Tibial nerve (tissue), 4 donors: Measurements from ENCODE around the gene MMP14. TPM values are rescaled to one million over a fixed set of nuclear protein-coding genes. Genes with fewer than 3 reads are reported as not detected.
"Not testable (repeated sequence)": the region's sequence is repeated elsewhere in the genome, so short reads cannot be mapped to it uniquely, and the experiment has no call there.

Experiments used
- DNase-seq, 2 donors: peaks; one replicate each; pipeline ENCODE4 v3.0.0-alpha.2; 2019; ENCODE audit warnings: low spot score in 2 of 2
- H3K27ac ChIP-seq, 4 donors: fragments of 200-600 bp; sonication (generic) in 3 of 4; one replicate each; pipeline ENCODE4 v1.5.1; 2017 to 2019; ENCODE audit warnings: mild to moderate bottlenecking in 1 of 4
- H3K27me3 ChIP-seq, 2 donors: fragments of 200-600 bp; sonication (generic) in 1 of 2; one replicate each; pipeline versions ENCODE4 v1.5.1 to v1.6.0; 2017 to 2019
- H3K36me3 ChIP-seq, 3 donors: fragments of 200-600 bp; sonication (generic); one replicate each; pipeline ENCODE4 v1.5.1; 2018 to 2019
- H3K4me1 ChIP-seq, 4 donors: fragments of 200-600 bp; sonication (generic) in 3 of 4; one replicate each; pipeline ENCODE4 v1.5.1; 2017 to 2019
- H3K4me3 ChIP-seq, 4 donors: fragments of 200-600 bp; sonication (generic) in 3 of 4; one replicate each; pipeline ENCODE4 v1.5.1; 2017 to 2019; ENCODE audit warnings: mild to moderate bottlenecking in 1 of 4, moderate library complexity in 1 of 4
- H3K9me3 ChIP-seq, 4 donors: fragments of 200-600 bp; sonication (generic) in 3 of 4; one replicate each; pipeline ENCODE4 v1.5.1; 2017 to 2019
- EP300 ChIP-seq, 2 donors: sonication (generic); formaldehyde crosslinking; IDR thresholded peaks; one replicate each; pipeline ENCODE4 v1.6.1; 2017; ENCODE audit warnings: antibody characterized with exemption in 2 of 2, mild to moderate bottlenecking in 1 of 2
- POLR2A ChIP-seq, 2 donors: fragments of 450-650 bp; IDR thresholded peaks; one replicate each; pipeline ENCODE4 v1.6.1; 2017; ENCODE audit warnings: antibody characterized with exemption in 2 of 2, mild to moderate bottlenecking in 2 of 2, moderate library complexity in 2 of 2
- WGBS, 2 donors: methylation state at CpG; one replicate each; pipeline ENCODE4 v1.1.5; 2018; 5-methylcytosine and 5-hydroxymethylcytosine counted together
- total RNA-seq, 4 donors: library from RNA; depleted of rRNA; stranded (reverse); fragments of >200 nt; gene quantifications; one replicate each; pipeline ENCODE4 v1.1.0, GENCODE V29; 2016
- TF ChIP-seq, protein P1 (sequence below), 5 experiments: fragments of 200-600 bp in 3 of 5; fragments of 450-650 bp in 2 of 5; sonication (generic) in 3 of 5; IDR thresholded peaks; one replicate each; pipeline ENCODE4 v1.5.1; 2016 to 2019; ENCODE audit warnings: antibody characterized with exemption in 5 of 5, mild to moderate bottlenecking in 3 of 5, moderate library complexity in 2 of 5

Gene MMP14
- total RNA-seq, 4 donors from 2014 or later, result 101 to 222 (median 145) TPM

DNA sequence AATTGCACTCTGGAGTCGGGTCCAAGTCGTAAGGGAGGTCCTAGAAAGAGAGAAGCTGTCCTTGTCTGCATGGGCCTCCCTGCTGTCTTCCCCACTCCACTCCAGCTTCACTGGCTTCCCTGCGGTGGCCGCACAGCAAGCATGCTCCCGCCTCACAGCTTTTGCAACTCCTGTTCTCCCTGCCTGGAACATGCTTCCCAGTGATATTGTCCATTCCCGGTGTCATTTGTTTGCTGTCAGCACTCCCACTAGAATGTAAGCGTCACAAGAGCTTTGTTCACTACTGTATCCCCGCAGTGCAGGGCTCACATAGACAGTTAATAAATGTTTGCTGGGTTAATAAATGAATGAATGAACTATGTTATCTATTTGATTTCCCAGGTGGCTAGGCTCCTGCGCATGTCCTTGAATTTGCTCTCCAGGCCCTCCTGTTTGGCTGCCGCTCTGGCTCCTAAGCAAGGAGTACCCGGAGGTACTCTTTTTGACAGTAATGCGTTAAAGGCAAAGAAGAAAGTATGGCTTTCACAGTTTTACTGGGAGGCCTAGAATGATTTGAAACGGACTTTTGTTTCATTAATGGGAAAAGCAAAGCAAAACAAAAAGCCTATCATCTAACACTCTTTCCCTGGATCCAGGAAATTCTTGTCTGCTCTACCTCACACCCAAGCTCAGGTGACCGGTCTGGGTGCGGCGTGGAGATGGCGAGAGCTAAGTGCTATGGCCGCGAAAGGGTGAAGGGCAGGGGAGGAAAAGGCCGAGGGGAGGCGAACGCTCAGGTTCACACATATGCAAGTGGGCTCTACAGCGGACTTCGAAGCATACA lies 15.0 kb upstream of the MMP14 start:
- Histone ChIP-seq H3K4me1 (peaks cover 0 to 44% (median 13%) of the 10 kb centered on the region in 4 donors), H3K36me3 (no peaks in the 10 kb centered on the region), H3K27ac (peak overlapping the region in 1 of 4 donors; percentile 82), H3K4me3 (no peak overlapping the region), H3K9me3 (no peaks in the 10 kb centered on the region), H3K27me3 (no peaks in the 10 kb centered on the region)
- WGBS, 2 donors, result 73 to 76% methylated on average over 24 of the region's 24 CpGs
- TF ChIP-seq, protein P1, sequence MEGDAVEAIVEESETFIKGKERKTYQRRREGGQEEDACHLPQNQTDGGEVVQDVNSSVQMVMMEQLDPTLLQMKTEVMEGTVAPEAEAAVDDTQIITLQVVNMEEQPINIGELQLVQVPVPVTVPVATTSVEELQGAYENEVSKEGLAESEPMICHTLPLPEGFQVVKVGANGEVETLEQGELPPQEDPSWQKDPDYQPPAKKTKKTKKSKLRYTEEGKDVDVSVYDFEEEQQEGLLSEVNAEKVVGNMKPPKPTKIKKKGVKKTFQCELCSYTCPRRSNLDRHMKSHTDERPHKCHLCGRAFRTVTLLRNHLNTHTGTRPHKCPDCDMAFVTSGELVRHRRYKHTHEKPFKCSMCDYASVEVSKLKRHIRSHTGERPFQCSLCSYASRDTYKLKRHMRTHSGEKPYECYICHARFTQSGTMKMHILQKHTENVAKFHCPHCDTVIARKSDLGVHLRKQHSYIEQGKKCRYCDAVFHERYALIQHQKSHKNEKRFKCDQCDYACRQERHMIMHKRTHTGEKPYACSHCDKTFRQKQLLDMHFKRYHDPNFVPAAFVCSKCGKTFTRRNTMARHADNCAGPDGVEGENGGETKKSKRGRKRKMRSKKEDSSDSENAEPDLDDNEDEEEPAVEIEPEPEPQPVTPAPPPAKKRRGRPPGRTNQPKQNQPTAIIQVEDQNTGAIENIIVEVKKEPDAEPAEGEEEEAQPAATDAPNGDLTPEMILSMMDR (IDR thresholded peaks at IDR 0.05), result no peak
- TF ChIP-seq POLR2A (IDR thresholded peaks at IDR 0.05) (no peak), EP300 (IDR thresholded peaks at IDR 0.05) (no peak)
- no peak for DNase-seq

DNA sequence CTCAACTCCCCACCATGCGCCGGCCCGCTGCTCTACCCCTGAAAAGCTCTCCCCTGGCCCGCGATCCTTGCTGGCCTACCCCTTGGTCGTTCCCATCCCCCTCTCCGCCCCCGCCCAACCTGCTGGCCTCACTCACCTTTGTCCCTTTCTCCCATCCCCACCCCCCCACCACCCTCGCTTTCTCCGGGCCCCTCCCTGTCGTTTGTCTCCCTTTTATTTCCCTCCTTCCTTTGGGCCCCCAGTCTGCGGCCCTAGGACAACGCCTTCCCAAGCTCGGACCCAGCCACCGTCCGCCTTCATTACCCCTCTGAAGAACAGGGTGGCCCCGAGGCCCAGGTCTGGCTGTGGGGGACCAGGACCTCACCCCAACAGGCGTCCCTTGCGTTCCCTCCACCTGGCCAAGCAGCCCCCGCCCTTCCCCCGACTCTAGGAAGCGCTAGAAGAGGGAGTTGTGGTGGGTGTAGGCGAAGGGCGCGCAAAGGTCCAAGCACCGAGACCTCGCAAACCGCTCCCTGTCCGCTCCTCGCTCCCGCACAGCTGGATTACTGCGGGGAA lies 14.3 kb upstream of the MMP14 start:
- Histone ChIP-seq H3K4me1 (peaks cover 0 to 44% (median 13%) of the 10 kb centered on the region in 4 donors), H3K36me3 (no peaks in the 10 kb centered on the region), H3K27me3 (no peaks in the 10 kb centered on the region), H3K27ac (peak overlapping the region in 3 of 4 donors; percentile 58 to 82 (median 74)), H3K9me3 (no peaks in the 10 kb centered on the region), H3K4me3 (peak overlapping the region; percentile 14 to 58 (median 40))
- WGBS, 2 donors, result 38 to 41% methylated on average over 32 of the region's 32 CpGs
- DNase-seq, result no peak
- TF ChIP-seq POLR2A (IDR thresholded peaks at IDR 0.05), result no peak
- TF ChIP-seq EP300 (IDR thresholded peaks at IDR 0.05), result no peak
- TF ChIP-seq, protein P1 (IDR thresholded peaks at IDR 0.05), result no peak

DNA sequence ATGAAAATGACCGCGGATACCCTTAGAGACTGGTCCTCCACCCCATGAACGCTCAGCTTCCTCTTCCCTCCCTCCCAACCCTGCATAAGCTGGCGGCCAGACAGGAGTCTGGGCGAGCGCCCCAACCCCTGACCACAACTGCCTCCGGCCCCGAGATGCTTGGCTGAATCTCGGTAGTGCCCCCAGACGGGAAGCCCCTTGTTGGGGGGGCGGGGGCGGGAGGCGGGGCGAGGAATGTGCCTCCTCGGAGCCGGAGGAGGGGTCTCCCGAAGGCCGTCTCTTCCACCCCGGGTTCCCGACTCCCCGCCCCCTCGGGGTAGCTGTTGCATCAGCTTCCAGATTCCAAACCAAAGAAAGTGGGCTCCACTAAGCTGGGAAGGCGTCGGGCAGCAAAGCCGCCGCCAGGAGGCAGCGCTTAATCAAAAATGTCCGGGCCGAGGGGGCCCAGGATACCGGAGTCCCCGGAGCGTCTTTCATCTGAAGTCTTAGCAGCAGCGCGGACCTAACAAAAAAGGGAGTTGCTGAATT lies 13.8 kb upstream of the MMP14 start:
- peak; percentile 56 to 69 for DNase-seq
- Histone ChIP-seq H3K4me3 (peak overlapping the region; percentile 14 to 58 (median 40)), H3K27me3 (no peaks in the 10 kb centered on the region), H3K36me3 (no peaks in the 10 kb centered on the region), H3K9me3 (no peaks in the 10 kb centered on the region), H3K27ac (peak overlapping the region in 3 of 4 donors; percentile 58 to 82 (median 74)), H3K4me1 (peaks cover 0 to 44% (median 13%) of the 10 kb centered on the region in 4 donors)
- TF ChIP-seq POLR2A (IDR thresholded peaks at IDR 0.05) (no peak), EP300 (IDR thresholded peaks at IDR 0.05) (peak; percentile 30 to 51)
- TF ChIP-seq, protein P1 (IDR thresholded peaks at IDR 0.05), result peak; percentile 73 to 95 (median 87)
- whole genome bisulfite sequencing, 2 donors, result 0 to 2% methylated on average over 31 to 33 of the region's 34 CpGs

DNA sequence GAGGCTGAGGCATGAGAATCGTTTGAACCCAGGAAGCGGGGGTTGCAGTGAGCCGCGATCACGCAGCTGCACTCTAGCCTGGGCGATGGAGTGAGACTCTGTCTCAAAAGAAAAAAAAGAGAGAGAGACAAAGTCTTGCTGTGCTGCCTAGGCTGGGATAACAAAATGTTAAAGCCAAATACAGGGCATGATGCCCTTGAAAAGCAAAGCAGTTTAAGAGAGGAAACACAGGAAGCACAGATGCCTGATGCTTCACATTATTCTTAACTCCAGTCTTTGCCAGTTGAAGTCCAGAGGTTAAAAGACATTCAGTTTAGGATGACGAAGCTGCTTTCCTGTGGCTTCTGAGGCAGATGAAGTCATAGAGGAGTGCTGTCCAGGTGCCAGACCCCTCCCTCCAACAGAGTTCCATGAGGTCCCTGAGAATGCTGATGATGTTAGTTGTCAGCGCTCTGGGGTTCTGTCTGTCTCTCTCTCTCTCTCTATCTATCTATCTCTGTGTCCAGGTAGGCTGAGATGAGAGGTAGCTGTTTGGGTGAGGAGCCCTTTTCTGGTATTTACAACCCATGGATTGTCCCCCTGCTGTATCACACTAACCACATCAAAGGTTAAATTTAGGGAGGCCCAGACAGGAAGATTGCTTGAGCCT lies 11.6 kb upstream of the MMP14 start:
- Histone ChIP-seq H3K4me1 (peaks cover 0 to 35% (median 5%) of the 10 kb centered on the region in 4 donors), H3K36me3 (no peaks in the 10 kb centered on the region), H3K9me3 (no peaks in the 10 kb centered on the region), H3K4me3 (no peak overlapping the region), H3K27ac (no peak overlapping the region), H3K27me3 (no peaks in the 10 kb centered on the region)
- DNase-seq, result no peak
- no peak for TF ChIP-seq POLR2A (IDR thresholded peaks at IDR 0.05)
- TF ChIP-seq, protein P1 (IDR thresholded peaks at IDR 0.05), result no peak
- no peak for TF ChIP-seq EP300 (IDR thresholded peaks at IDR 0.05)
- 46 to 47% methylated on average over 8 of the region's 8 CpGs for WGBS, 2 donors

DNA sequence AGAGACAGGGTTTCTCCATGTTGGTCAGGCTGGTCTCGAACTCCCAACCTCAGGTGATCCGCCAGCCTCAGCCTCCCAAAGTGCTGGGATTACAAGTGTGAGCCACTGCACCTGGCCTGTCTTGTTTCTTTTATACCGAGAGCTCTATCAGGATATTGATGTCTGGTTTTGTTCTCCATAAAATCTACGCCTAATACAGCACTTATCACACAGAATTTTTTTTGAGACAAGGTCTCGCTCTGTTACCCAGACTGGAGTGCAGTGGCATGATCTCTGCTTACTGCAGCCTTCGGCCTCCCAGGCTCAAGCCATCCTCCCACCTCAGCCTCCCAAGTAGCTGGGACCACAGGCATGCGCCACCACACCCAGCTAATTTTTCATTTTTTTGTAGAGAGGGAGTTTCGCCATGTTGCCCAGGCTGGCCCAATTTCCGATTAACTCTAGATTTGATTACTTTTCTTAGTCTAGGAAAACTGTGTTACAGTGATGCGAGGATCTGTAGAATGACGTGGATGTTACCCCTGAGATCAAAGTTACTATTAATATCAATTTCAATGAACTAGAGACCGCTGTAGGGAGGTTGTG lies 7.2 kb upstream of the MMP14 start:
- peak overlapping the region; percentile 68 to 82 (median 74) for H3K4me3 ChIP-seq
- H3K27me3 ChIP-seq, H3K9me3 ChIP-seq, DNase-seq: not testable (repeated sequence)
- 81 to 83% methylated on average over 12 of the region's 12 CpGs for WGBS, 2 donors
- peaks cover 0 to 19% (median 9%) of the 10 kb centered on the region in 3 donors for H3K36me3 ChIP-seq
- H3K4me1 ChIP-seq, result peaks cover 0 to 17% (median 7%) of the 10 kb centered on the region in 4 donors
- H3K27ac ChIP-seq, result peak overlapping the region; percentile 49 to 84 (median 74)
